ENCODE data around the gene CD9. TPM values are rescaled to one million over a fixed set of nuclear protein-coding genes. Genes with fewer than 3 reads are reported as not detected.
A peak's percentile ranks its signal among the peaks of the same experiment; 100 is the strongest.

CD9 gene
- total and polyA plus RNA-seq, 5 donors, result 117 to 248 (median 139) TPM

DNA sequence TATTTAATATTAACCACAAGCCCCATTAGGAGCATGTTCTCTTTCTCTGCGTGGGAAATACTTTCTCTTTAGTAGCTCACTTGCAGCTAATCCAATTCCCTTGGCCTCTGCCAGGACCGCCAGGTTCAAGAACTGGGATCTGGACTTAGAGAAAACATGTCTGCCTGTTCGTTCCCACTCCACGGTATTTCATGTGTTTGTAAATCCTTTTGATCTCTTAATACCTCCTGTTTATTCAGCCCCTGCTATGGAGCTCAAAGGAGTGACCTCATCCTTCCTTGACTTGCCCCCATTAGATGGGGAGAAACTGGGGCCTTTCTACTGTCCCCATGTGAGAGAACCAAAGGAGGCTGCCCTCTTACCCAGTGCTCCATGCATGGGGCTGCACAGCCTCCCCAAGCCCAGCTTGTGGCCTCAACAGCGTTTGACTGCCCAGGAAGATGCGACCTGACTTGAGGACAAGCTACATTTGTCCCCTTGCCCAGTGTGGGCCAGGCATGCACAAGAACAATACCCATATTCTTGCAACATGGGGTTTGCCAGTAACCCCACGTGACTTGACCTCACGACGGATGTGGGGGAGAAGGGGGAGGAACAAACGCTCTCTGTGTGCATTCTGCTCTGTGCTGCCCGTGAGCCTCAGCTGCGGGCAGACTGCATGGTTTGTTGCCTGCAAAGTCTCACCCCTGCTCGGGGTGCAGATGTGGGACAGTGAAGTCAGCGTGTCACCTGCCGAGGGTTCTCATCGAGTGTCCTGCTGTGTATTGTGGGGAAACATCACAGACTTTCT lies 30.3 kb downstream of the CD9 start:
- peaks cover 52% of the 10 kb centered on the region for H3K4me1 ChIP-seq (ENCODE audit: control insufficient read depth, insufficient read depth, low read length)
- H3K4me3 ChIP-seq (ENCODE audit: low read length), result no peak overlapping the region
- H3K27me3 ChIP-seq (ENCODE audit: control insufficient read depth, insufficient read depth), result no peaks in the 10 kb centered on the region
- WGBS, result 51% methylated on average over 16 of the region's 16 CpGs
- ATAC-seq (peak; percentile 1 to 4), DNase-seq (peak; percentile 69 to 74 (median 70))
- intact Hi-C loops (cut with DNase I), result no loop called here
- H3K27ac ChIP-seq (ENCODE audit: low read length), result peak overlapping the region; percentile 76
- no peaks in the 10 kb centered on the region for H3K9me3 ChIP-seq (ENCODE audit: control insufficient read depth, low read length)

- DNase-seq (peak in 2 of 3 donors; percentile 32 to 41), ATAC-seq (no peak)
- no peaks in the 10 kb centered on the region for H3K9me3 ChIP-seq (ENCODE audit: control insufficient read depth, low read length)
- intact Hi-C loops (cut with DNase I), result no loop called here
- H3K4me3 ChIP-seq (ENCODE audit: low read length), result no peak overlapping the region
- H3K27ac ChIP-seq (ENCODE audit: low read length), result peak overlapping the region; percentile 30
- 76% methylated on average over 5 of the region's 5 CpGs for WGBS
- peaks cover 49% of the 10 kb centered on the region for H3K4me1 ChIP-seq (ENCODE audit: control insufficient read depth, insufficient read depth, low read length)
- no peaks in the 10 kb centered on the region for H3K27me3 ChIP-seq (ENCODE audit: control insufficient read depth, insufficient read depth)
Observed at GRCh38 chr12:6231359-6232268, 31.4 kb downstream of the CD9 start.

- Histone ChIP-seq H3K4me3 (ENCODE audit: low read length) (no peak overlapping the region), H3K9me3 (ENCODE audit: control insufficient read depth, low read length) (no peaks in the 10 kb centered on the region), H3K27me3 (ENCODE audit: control insufficient read depth, insufficient read depth) (no peaks in the 10 kb centered on the region), H3K27ac (ENCODE audit: low read length) (peak overlapping the region; percentile 80), H3K4me1 (ENCODE audit: control insufficient read depth, insufficient read depth, low read length) (peaks cover 38% of the 10 kb centered on the region)
- DNase-seq (peak in 2 of 3 donors; percentile 60 to 61), ATAC-seq (peak; percentile 27 to 48)
- 51% methylated on average over 15 of the region's 15 CpGs for WGBS
- intact Hi-C loops (cut with DNase I), result no loop called here
Observed at GRCh38 chr12:6233121-6233971, 33.1 kb downstream of the CD9 start.

GRCh38 chr12:6234214-6234613 lies 34.0 kb downstream of the CD9 start:
- no peak for DNase-seq
- Histone ChIP-seq H3K27me3 (ENCODE audit: control insufficient read depth, insufficient read depth) (no peaks in the 10 kb centered on the region), H3K4me1 (ENCODE audit: control insufficient read depth, insufficient read depth, low read length) (peaks cover 31% of the 10 kb centered on the region), H3K27ac (ENCODE audit: low read length) (peak overlapping the region; percentile 80), H3K4me3 (ENCODE audit: low read length) (no peak overlapping the region), H3K9me3 (ENCODE audit: control insufficient read depth, low read length) (no peaks in the 10 kb centered on the region)
- peak; percentile 10 to 46 for ATAC-seq
- 44% methylated on average over 3 of the region's 3 CpGs for WGBS
- intact Hi-C loops (cut with DNase I), result no loop called here

- H3K27me3 ChIP-seq (ENCODE audit: control insufficient read depth, insufficient read depth), result no peaks in the 10 kb centered on the region
- no peak overlapping the region for H3K27ac ChIP-seq (ENCODE audit: low read length)
- peak in 2 of 3 donors; percentile 10 to 16 for DNase-seq
- peaks cover 27% of the 10 kb centered on the region for H3K4me1 ChIP-seq (ENCODE audit: control insufficient read depth, insufficient read depth, low read length)
- H3K9me3 ChIP-seq (ENCODE audit: control insufficient read depth, low read length), result no peaks in the 10 kb centered on the region
- ATAC-seq, result no peak
- WGBS, result 79% methylated on average over 7 of the region's 7 CpGs
- no peak overlapping the region for H3K4me3 ChIP-seq (ENCODE audit: low read length)
- intact Hi-C loops (cut with DNase I), result loop anchor here in 1 of 4 donors (5.0 kb wide), 1 partner anchor 33 kb away; the partner anchor contains the start of gene CD9
Observed at GRCh38 chr12:6234906-6235305, 34.7 kb downstream of the CD9 start.

- H3K27me3 ChIP-seq (ENCODE audit: control insufficient read depth, insufficient read depth), result no peaks in the 10 kb centered on the region
- no peak overlapping the region for H3K27ac ChIP-seq (ENCODE audit: low read length)
- H3K9me3 ChIP-seq (ENCODE audit: control insufficient read depth, low read length), result no peaks in the 10 kb centered on the region
- 67% methylated on average over 9 of the region's 9 CpGs for whole genome bisulfite sequencing
- DNase-seq, result peak in 2 of 3 donors; percentile 44 to 55
- no peak overlapping the region for H3K4me3 ChIP-seq (ENCODE audit: low read length)
- H3K4me1 ChIP-seq (ENCODE audit: control insufficient read depth, insufficient read depth, low read length), result peaks cover 26% of the 10 kb centered on the region
- intact Hi-C loops (cut with DNase I), result loop anchor here in 1 of 4 donors (5.0 kb wide), 1 partner anchor 33 kb away; the partner anchor contains the start of gene CD9
- peak in 1 of 2 donors; percentile 6 for ATAC-seq
Observed at GRCh38 chr12:6235499-6235898, 35.3 kb downstream of the CD9 start.

DNA sequence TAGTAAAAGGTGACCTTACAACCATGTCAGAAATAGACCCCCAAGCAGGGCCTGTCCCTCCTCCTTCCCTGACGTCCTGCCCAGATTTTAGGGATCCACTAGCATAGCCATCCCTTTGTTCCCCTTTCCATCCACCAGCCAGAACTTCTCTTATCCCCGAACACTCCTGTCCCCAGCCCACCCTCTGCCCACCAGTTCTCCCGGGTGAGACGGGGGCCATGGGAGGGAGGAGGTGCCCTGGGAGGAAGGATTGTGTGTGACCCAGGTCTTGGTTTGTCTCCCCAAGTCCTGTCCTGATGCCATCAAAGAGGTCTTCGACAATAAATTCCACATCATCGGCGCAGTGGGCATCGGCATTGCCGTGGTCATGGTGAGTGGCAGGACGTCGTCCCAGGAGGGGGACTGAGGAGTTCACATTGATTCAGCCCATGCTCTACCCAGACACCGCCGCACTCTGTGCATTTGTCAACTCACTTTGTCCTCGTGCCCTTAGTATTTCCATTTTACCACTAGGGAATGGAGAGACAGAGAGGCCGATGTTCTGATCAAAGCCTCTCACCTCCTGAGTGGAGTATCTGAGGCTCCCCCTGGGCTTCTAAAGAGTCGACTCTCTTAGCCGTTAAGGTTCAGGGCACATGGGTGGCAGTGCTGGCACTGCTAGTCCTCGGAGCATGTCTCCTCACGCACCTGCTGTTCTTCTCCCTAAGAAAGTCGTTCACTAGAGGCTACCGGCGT lies 35.9 kb downstream of the CD9 start:
- WGBS, result 90% methylated on average over 22 of the region's 22 CpGs
- peaks cover 24% of the 10 kb centered on the region for H3K4me1 ChIP-seq (ENCODE audit: control insufficient read depth, insufficient read depth, low read length)

DNA sequence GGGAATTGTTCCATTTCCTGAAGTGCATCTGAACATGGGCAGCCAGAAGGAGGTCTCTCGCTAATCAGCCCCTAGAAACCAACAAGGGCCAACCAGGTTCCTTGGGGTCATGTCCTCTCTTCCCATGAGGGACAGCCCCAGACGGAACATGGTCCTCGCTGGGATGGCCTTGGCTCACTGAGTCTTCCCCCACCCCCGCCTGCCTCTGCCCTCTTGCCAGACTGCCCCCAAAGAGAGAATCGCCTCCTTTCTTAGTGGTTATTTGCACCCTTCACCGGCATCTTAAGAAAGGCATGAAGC lies 36.4 kb downstream of the CD9 start:
- intact Hi-C loops (cut with DNase I), result loop anchor here in 1 of 4 donors (5.0 kb wide), 1 partner anchor 34 kb away; the partner anchor contains the start of gene CD9
- 90% methylated on average over 6 of the region's 6 CpGs for WGBS
- Histone ChIP-seq H3K4me1 (ENCODE audit: control insufficient read depth, insufficient read depth, low read length) (peaks cover 26% of the 10 kb centered on the region), H3K27ac (ENCODE audit: low read length) (no peak overlapping the region), H3K27me3 (ENCODE audit: control insufficient read depth, insufficient read depth) (no peaks in the 10 kb centered on the region), H3K4me3 (ENCODE audit: low read length) (no peak overlapping the region), H3K9me3 (ENCODE audit: control insufficient read depth, low read length) (no peaks in the 10 kb centered on the region)
- ATAC-seq, result no peak
- peak in 1 of 3 donors; percentile 27 for DNase-seq

More for the DNA sequence above, 35.9 kb downstream of the CD9 start:
- intact Hi-C loops (cut with DNase I), result loop anchor here in 1 of 4 donors (5.0 kb wide), 1 partner anchor 34 kb away; the partner anchor contains the start of gene CD9
- ATAC-seq (no peak), DNase-seq (peak in 2 of 3 donors; percentile 25 to 38)
- Histone ChIP-seq H3K27ac (ENCODE audit: low read length) (no peak overlapping the region), H3K27me3 (ENCODE audit: control insufficient read depth, insufficient read depth) (no peaks in the 10 kb centered on the region), H3K4me3 (ENCODE audit: low read length) (no peak overlapping the region), H3K9me3 (ENCODE audit: control insufficient read depth, low read length) (no peaks in the 10 kb centered on the region)

GRCh38 chr12:6237830-6238229 lies 37.6 kb downstream of the CD9 start:
- no peak overlapping the region for H3K4me3 ChIP-seq (ENCODE audit: low read length)
- intact Hi-C loops (cut with DNase I), result loop anchor here in 1 of 4 donors (5.0 kb wide), 1 partner anchor 36 kb away; the partner anchor contains the start of gene CD9
- DNase-seq, result no peak
- 96% methylated on average over 1 of the region's 1 CpG for WGBS
- no peaks in the 10 kb centered on the region for H3K9me3 ChIP-seq (ENCODE audit: control insufficient read depth, low read length)
- no peaks in the 10 kb centered on the region for H3K27me3 ChIP-seq (ENCODE audit: control insufficient read depth, insufficient read depth)
- H3K27ac ChIP-seq (ENCODE audit: low read length), result no peak overlapping the region
- H3K4me1 ChIP-seq (ENCODE audit: control insufficient read depth, insufficient read depth, low read length), result peaks cover 18% of the 10 kb centered on the region
- no peak for ATAC-seq

DNA sequence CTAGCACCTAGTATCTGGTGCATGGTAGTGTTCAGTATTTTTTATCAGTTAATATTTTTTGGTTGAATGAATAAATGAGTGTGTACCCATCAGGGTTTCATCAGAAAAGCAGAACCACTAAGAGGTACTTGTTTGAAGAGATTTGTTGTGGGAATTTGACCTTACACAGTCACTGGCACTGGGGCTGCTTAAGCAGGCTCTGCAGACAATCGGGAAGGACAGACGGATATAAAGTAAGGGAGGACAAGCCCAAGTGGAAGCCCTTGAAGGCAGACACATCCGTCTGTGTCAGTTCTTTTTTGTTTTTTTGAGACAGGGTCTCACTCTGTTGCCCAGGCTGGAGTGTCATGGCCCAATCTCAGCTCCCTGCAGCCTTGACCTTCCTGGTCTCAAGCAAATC lies 38.7 kb downstream of the CD9 start:
- no peak for DNase-seq
- intact Hi-C loops (cut with DNase I), result loop anchor here in 1 of 4 donors (5.0 kb wide), 1 partner anchor 37 kb away; the partner anchor contains the start of gene CD9
- 75% methylated on average over 3 of the region's 3 CpGs for WGBS

More for the DNA sequence above, 38.7 kb downstream of the CD9 start:
- no peaks in the 10 kb centered on the region for H3K9me3 ChIP-seq (ENCODE audit: control insufficient read depth, low read length)
- ATAC-seq, result no peak
- peaks cover 9% of the 10 kb centered on the region for H3K4me1 ChIP-seq (ENCODE audit: control insufficient read depth, insufficient read depth, low read length)
- no peak overlapping the region for H3K4me3 ChIP-seq (ENCODE audit: low read length)
- no peaks in the 10 kb centered on the region for H3K27me3 ChIP-seq (ENCODE audit: control insufficient read depth, insufficient read depth)
- H3K27ac ChIP-seq (ENCODE audit: low read length), result no peak overlapping the region

Measured in right cardiac atrium (tissue), 5 donors.